Keratinocyte (primary cell): Measurements from ENCODE around the gene HSPBP1. TPM values are rescaled to one million over a fixed set of nuclear protein-coding genes. Genes with fewer than 3 reads are reported as not detected.

Source experiments
- DNase-seq: peaks from one replicate; pipeline ENCODE4 v3.0.0-alpha.2; 2011; ENCODE audit warnings: low read depth, missing footprints, low spot score
- FAIRE-seq: peaks from 2 replicates; lab custom pipeline; 2011; peaks lifted over from hg19 to GRCh38; lab: Jason Lieb, UNC
- H2AFZ ChIP-seq: 2 replicates; pipeline ENCODE4 v1.6.0; 2012; ENCODE audit warnings: low read length, control low read depth, inconsistent platforms; ENCODE audit not compliant: control insufficient read depth
- H3K27ac ChIP-seq: 2 replicates; pipeline ENCODE4 v1.5.1; 2011; ENCODE audit warnings: low read length; ENCODE audit not compliant: control insufficient read depth, insufficient read depth
- H3K27me3 ChIP-seq: 3 replicates; pipeline ENCODE4 v1.6.0; 2011; ENCODE audit warnings: low read length; ENCODE audit not compliant: control insufficient read depth, insufficient read depth; ENCODE audit errors: extremely low read depth
- H3K36me3 ChIP-seq, 2 experiments: 2 replicates in 1 of 2; 3 replicates in 1 of 2; pipeline ENCODE4 v1.5.1; 2011; ENCODE audit warnings: low read length in 2 of 2, mild to moderate bottlenecking in 1 of 2; ENCODE audit not compliant: control insufficient read depth in 2 of 2, insufficient read depth in 2 of 2; ENCODE audit errors: extremely low read depth in 1 of 2
- H3K4me1 ChIP-seq: 3 replicates; pipeline ENCODE4 v1.5.1; 2011; ENCODE audit warnings: low read length; ENCODE audit not compliant: control insufficient read depth, insufficient read depth; ENCODE audit errors: extremely low read depth
- H3K4me2 ChIP-seq: 3 replicates; pipeline ENCODE4 v1.6.0; 2011; ENCODE audit warnings: low read depth, low read length; ENCODE audit not compliant: control insufficient read depth, insufficient read depth; ENCODE audit errors: extremely low read depth
- H3K4me3 ChIP-seq, 3 experiments: fragments of 200-600 bp in 1 of 3; sonication (generic) in 1 of 3; 2 replicates in 2 of 3; 3 replicates in 1 of 3; pipeline ENCODE4 v1.5.1; 2011 to 2016; ENCODE audit warnings: low read length in 3 of 3, mild to moderate bottlenecking in 3 of 3, control low read depth in 2 of 3, inconsistent platforms in 1 of 3, low read depth in 1 of 3, mixed read lengths in 1 of 3, mixed run types in 1 of 3, moderate library complexity in 1 of 3; ENCODE audit not compliant: control insufficient read depth in 2 of 3, insufficient read depth in 2 of 3; ENCODE audit errors: extremely low read depth in 1 of 3
- H3K79me2 ChIP-seq: 2 replicates; pipeline ENCODE4 v1.6.0; 2012; ENCODE audit warnings: low read length; ENCODE audit not compliant: control insufficient read depth, insufficient read depth
- H3K9ac ChIP-seq: 3 replicates; pipeline ENCODE4 v1.6.0; 2011; ENCODE audit warnings: low read length; ENCODE audit not compliant: control insufficient read depth, insufficient read depth; ENCODE audit errors: extremely low read depth
- H3K9me1 ChIP-seq: 3 replicates; pipeline ENCODE4 v1.6.0; 2011; ENCODE audit warnings: low read length; ENCODE audit not compliant: control insufficient read depth, insufficient read depth; ENCODE audit errors: extremely low read depth
- H3K9me3 ChIP-seq: 2 replicates; pipeline ENCODE4 v1.5.1; 2012; ENCODE audit warnings: low read depth, low read length; ENCODE audit not compliant: control insufficient read depth
- H4K20me1 ChIP-seq: 3 replicates; pipeline ENCODE4 v1.6.0; 2011; ENCODE audit warnings: low read length; ENCODE audit not compliant: control insufficient read depth, insufficient read depth; ENCODE audit errors: extremely low read depth
- EZH2 ChIP-seq: IDR thresholded peaks from one replicate; pipeline ENCODE4 v1.6.1; 2012; ENCODE audit warnings: inconsistent platforms, mild to moderate bottlenecking, low read length, moderate library complexity
- dilution Hi-C: fragments of 300-500 bp; cut with MboI; formaldehyde crosslinking; loops from one replicate; pipeline ENCODE4 v1.7.0; 2020; ENCODE audit warnings: low sequenced_read_pairs; ENCODE audit not compliant: extremely low pct_ligation_motif_present
- polyA plus RNA-seq, 5 experiments: library from polyadenylated mRNA; depleted of rRNA in 3 of 5; stranded (reverse) in 3 of 5; stranded (forward) in 1 of 5; unstranded in 1 of 5; fragments of >200 nt; gene quantifications; 1 replicate in 1 of 5; 2 replicates in 3 of 5; 3 replicates in 1 of 5; pipeline versions ENCODE4 v1.2.1 to v1.2.3, GENCODE V29; 2011 to 2012; ENCODE audit warnings: missing spikeins in 2 of 5, low read depth in 1 of 5, low replicate concordance in 1 of 5
- TF ChIP-seq, protein P1 (sequence below), 3 experiments: IDR thresholded peaks in 1 of 3; conservative IDR thresholded peaks in 1 of 3; optimal IDR thresholded peaks in 1 of 3; 2 replicates in 2 of 3; 3 replicates in 1 of 3; pipeline versions ENCODE3 to v1.5.1; 2011; ENCODE audit warnings: low read length in 3 of 3, mild to moderate bottlenecking in 3 of 3, moderate library complexity in 2 of 3, control low read depth in 1 of 3, inconsistent platforms in 1 of 3; ENCODE audit not compliant: insufficient read depth in 2 of 3; ENCODE audit errors: extremely low read depth in 1 of 3

HSPBP1 gene
- polyA plus RNA-seq, 1 donor (not counting 4 experiments of a cell fraction or from before 2014, with no cell fraction given) = 20.2 TPM

DNA sequence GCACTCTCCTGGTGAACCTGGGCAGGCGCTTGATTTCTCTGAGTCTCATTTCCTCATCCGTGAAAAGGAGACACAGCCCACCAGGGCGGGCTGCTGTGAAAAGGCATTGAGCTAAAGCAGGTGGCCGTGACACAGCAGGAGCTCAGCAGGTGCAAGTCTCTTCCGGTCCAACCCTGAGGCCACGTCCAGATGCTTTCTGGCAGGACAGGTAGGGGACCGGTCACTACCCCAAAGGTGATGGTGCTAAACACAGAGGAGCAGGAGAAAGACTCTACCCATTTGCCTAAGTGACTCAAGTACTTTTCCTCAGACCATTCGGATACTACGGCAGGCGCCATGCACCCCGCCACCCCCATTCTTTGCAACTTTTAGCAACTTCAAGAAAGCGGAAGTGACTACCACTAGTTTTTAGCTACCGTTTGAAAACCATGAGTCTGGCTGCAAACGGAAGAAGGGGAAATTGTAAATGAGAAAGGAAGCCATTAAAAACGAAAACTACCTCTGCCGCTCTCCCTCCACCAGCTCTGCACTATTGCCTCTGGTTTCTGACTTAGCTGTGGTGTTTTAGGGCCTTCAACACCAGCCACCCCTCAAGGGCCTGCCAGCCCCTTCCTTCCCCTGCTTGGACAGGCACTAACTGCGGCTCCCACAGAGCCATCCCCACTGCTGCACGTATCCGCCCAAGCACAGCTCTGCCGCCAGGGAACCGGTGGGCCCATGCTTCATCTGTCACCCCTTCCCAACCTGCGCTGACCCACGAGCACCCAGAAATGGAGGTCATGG lies 25.9 kb downstream of the HSPBP1 start:
- Histone ChIP-seq H3K79me2 (peaks cover 95% of the 10 kb centered on the region), H3K9me3 (no peaks in the 10 kb centered on the region), H4K20me1 (peaks cover 61% of the 10 kb centered on the region), H3K9ac (no peak overlapping the region), H3K9me1 (peaks cover 15% of the 10 kb centered on the region), H3K4me1 (peaks cover 35% of the 10 kb centered on the region), H3K36me3 (peaks cover 7 to 13% of the 10 kb centered on the region in 2 experiments), H3K4me3 (no peak overlapping the region), H3K4me2 (no peak overlapping the region), H3K27ac (no peak overlapping the region), H3K27me3 (no peaks in the 10 kb centered on the region), H2AFZ (no peak overlapping the region)
- DNase-seq = no peak
- FAIRE-seq = no peak
- TF ChIP-seq, protein P1, sequence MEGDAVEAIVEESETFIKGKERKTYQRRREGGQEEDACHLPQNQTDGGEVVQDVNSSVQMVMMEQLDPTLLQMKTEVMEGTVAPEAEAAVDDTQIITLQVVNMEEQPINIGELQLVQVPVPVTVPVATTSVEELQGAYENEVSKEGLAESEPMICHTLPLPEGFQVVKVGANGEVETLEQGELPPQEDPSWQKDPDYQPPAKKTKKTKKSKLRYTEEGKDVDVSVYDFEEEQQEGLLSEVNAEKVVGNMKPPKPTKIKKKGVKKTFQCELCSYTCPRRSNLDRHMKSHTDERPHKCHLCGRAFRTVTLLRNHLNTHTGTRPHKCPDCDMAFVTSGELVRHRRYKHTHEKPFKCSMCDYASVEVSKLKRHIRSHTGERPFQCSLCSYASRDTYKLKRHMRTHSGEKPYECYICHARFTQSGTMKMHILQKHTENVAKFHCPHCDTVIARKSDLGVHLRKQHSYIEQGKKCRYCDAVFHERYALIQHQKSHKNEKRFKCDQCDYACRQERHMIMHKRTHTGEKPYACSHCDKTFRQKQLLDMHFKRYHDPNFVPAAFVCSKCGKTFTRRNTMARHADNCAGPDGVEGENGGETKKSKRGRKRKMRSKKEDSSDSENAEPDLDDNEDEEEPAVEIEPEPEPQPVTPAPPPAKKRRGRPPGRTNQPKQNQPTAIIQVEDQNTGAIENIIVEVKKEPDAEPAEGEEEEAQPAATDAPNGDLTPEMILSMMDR (optimal IDR thresholded peaks at IDR 0.05 in 1 of 3, IDR thresholded peaks at IDR 0.05 in 1 of 3, conservative IDR thresholded peaks at IDR 0.05 in 1 of 3; ENCODE audit: extremely low read depth in 1 of 3, insufficient read depth in 2 of 3, low read length in 3 of 3) = no peak
- no peak for TF ChIP-seq EZH2
- dilution Hi-C loops = no loop called here

DNA sequence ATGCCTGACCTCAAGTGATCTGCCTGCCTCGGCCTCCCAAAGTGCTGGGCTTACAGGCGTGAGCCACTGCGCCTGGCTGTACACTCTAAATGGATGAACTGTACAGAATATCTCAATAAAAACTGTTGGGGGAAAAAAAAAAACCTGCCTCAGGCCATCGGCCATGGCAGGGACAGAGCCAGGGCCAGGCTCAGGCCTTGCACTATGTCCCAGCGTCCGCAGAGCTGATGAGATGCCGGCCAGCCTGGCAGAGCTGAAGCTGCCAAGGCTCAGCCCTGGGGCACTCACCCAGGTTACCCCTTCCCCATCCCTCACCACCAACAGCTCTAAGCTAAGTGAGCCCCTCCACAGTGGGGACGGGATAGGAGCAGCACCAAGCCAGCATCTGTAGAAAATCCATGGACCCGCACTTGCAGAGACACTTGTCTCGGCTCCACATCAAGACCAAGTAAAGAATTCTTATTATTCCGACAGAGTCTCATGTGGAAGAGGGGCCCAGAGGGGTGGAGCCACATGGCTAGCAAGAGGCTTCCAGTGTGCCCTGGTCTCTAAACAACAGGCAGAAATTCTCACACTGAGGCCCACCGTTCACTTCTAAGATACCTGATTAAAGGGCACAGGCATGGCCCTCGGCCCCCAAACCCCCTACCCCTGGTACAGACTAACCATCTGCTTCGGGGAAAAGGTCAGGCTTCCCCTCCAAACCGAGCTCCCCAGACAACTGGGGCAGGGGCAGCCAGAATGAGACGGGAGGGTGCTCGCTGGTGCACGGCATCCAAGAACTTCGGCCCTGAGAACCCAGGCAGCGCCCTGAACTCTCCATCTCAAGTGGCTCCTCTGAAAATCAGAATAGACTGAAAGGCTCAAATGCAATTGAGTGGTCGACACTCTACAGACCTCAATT lies 26.9 kb downstream of the HSPBP1 start:
- H3K9me3 ChIP-seq = no peaks in the 10 kb centered on the region

More for the DNA sequence above, 26.9 kb downstream of the HSPBP1 start:
- Histone ChIP-seq H2AFZ (no peak overlapping the region), H3K79me2 (peaks cover 99% of the 10 kb centered on the region), H3K27ac (no peak overlapping the region), H3K36me3 (peaks cover 7 to 16% of the 10 kb centered on the region in 2 experiments), H3K4me3 (no peak overlapping the region), H3K4me1 (peaks cover 39% of the 10 kb centered on the region), H4K20me1 (peaks cover 65% of the 10 kb centered on the region), H3K9ac (no peak overlapping the region), H3K9me1 (peaks cover 16% of the 10 kb centered on the region), H3K4me2 (no peak overlapping the region), H3K27me3 (no peaks in the 10 kb centered on the region)
- dilution Hi-C loops = no loop called here
- TF ChIP-seq EZH2 = no peak
- TF ChIP-seq, protein P1 (optimal IDR thresholded peaks at IDR 0.05 in 1 of 3, IDR thresholded peaks at IDR 0.05 in 1 of 3, conservative IDR thresholded peaks at IDR 0.05 in 1 of 3; ENCODE audit: extremely low read depth in 1 of 3, insufficient read depth in 2 of 3, low read length in 3 of 3) = no peak
- no peak for DNase-seq
- FAIRE-seq = no peak
